ENCODE data around the gene ALDH3A2.

- TF ChIP-seq POLR2AphosphoS5 (IDR thresholded peaks at IDR 0.05; ENCODE audit: borderline replicate concordance, low read depth, low read length) (no peak), EZH2 (IDR thresholded peaks at IDR 0.05) (no peak), FOXP2 (optimal IDR thresholded peaks at IDR 0.05; ENCODE audit: control extremely low read depth, extremely low read length, insufficient read depth) (no peak)
Measured at GRCh38 chr17:19610311-19610710, 38.2 kb upstream of the ALDH3A2 start.

Measured in SK-N-MC (cell line).